GM19035 (cell line): ENCODE measurements around the gene TSPAN2.
"Not testable (repeated sequence)": the region's sequence is repeated elsewhere in the genome, so short reads cannot be mapped to it uniquely, and the experiment has no call there.

Experiments used
- ATAC-seq: cut with Tn5 transposase; IDR thresholded peaks from one replicate; pipeline ENCODE4 v1.9.1; 2021; ENCODE audit not compliant: unreplicated experiment

TSPAN2 gene

GRCh38 chr1:115041654-115042053 is 47.6 kb downstream of the TSPAN2 start:
- ATAC-seq, result no peak

GRCh38 chr1:115040501-115040900 is 48.8 kb downstream of the TSPAN2 start:
- ATAC-seq, result no peak

GRCh38 chr1:115036814-115037507 is 52.3 kb downstream of the TSPAN2 start:
- ATAC-seq, result no peak

- ATAC-seq, result no peak
These were observed 53.7 kb downstream of the TSPAN2 start for GRCh38 chr1:115035652-115036051.

GRCh38 chr1:115031595-115031994 is 57.7 kb downstream of the TSPAN2 start:
- ATAC-seq, result no peak

- ATAC-seq, result no peak
These were observed 59.8 kb downstream of the TSPAN2 start, which contains the start of gene TSHB for GRCh38 chr1:115029526-115029925. TSHB (plus strand) TSS chr1:115029826; CDS start chr1:115033363, 3,537 bp downstream.

- no peak for ATAC-seq
These were observed 65.7 kb downstream of the TSPAN2 start for GRCh38 chr1:115023593-115023992.

- ATAC-seq, result no peak
These were observed 68.2 kb downstream of the TSPAN2 start for GRCh38 chr1:115021145-115021544.

GRCh38 chr1:115019549-115019948 is 69.8 kb downstream of the TSPAN2 start:
- not testable (repeated sequence) for ATAC-seq

- ATAC-seq, result no peak
These were observed 75.5 kb downstream of the TSPAN2 start for GRCh38 chr1:115013792-115014191.

- no peak for ATAC-seq
These were observed 76.9 kb downstream of the TSPAN2 start for GRCh38 chr1:115012434-115012833.

GRCh38 chr1:115012006-115012405 is 77.3 kb downstream of the TSPAN2 start:
- ATAC-seq, result no peak

GRCh38 chr1:115006191-115006590 is 83.1 kb downstream of the TSPAN2 start:
- no peak for ATAC-seq
